Choroid plexus epithelial cell (primary cell): ENCODE results near the gene MVB12B.

Experiments used
- DNase-seq: peaks from one replicate; pipeline ENCODE4 v3.0.0-alpha.2; 2010; ENCODE audit warnings: low read depth
- H3K4me3 ChIP-seq: 2 replicates; pipeline ENCODE4 v1.5.1; 2011; ENCODE audit warnings: low read depth, mild to moderate bottlenecking, control low read depth, low read length, moderate library complexity
- CTCF ChIP-seq: conservative IDR thresholded peaks from 2 replicates; pipeline ENCODE4 v1.5.1; 2011; ENCODE audit warnings: low read depth, mild to moderate bottlenecking, control low read depth, inconsistent platforms, low read length, moderate library complexity

Gene MVB12B

GRCh38 chr9:126543490-126543889 lies 216.9 kb downstream of the MVB12B start:
- TF ChIP-seq CTCF: no peak
- DNase-seq: no peak
- no peak overlapping the region for H3K4me3 ChIP-seq

GRCh38 chr9:126545106-126545505 lies 218.5 kb downstream of the MVB12B start:
- no peak for DNase-seq
- no peak for TF ChIP-seq CTCF
- no peak overlapping the region for H3K4me3 ChIP-seq

GRCh38 chr9:126546036-126546435 lies 219.4 kb downstream of the MVB12B start:
- TF ChIP-seq CTCF: no peak
- DNase-seq: no peak
- H3K4me3 ChIP-seq: no peak overlapping the region

GRCh38 chr9:126548312-126548711 lies 221.7 kb downstream of the MVB12B start:
- no peak for TF ChIP-seq CTCF
- no peak for DNase-seq

GRCh38 chr9:126549246-126550006 lies 222.8 kb downstream of the MVB12B start:
- H3K4me3 ChIP-seq: no peak overlapping the region
- no peak for TF ChIP-seq CTCF
- DNase-seq: no peak

More at GRCh38 chr9:126548312-126548711, 221.7 kb downstream of the MVB12B start:
- no peak overlapping the region for H3K4me3 ChIP-seq

- no peak for TF ChIP-seq CTCF
These were observed 224.3 kb downstream of the MVB12B start for GRCh38 chr9:126550891-126551351.

GRCh38 chr9:126551812-126552211 lies 225.2 kb downstream of the MVB12B start:
- H3K4me3 ChIP-seq: no peak overlapping the region
- DNase-seq: no peak
- no peak for TF ChIP-seq CTCF

More at GRCh38 chr9:126550891-126551351, 224.3 kb downstream of the MVB12B start:
- no peak for DNase-seq
- H3K4me3 ChIP-seq: no peak overlapping the region
